ENCODE measurements around the gene MTRF1L.
A peak's percentile ranks its signal among the peaks of the same experiment; 100 is the strongest.

DNA sequence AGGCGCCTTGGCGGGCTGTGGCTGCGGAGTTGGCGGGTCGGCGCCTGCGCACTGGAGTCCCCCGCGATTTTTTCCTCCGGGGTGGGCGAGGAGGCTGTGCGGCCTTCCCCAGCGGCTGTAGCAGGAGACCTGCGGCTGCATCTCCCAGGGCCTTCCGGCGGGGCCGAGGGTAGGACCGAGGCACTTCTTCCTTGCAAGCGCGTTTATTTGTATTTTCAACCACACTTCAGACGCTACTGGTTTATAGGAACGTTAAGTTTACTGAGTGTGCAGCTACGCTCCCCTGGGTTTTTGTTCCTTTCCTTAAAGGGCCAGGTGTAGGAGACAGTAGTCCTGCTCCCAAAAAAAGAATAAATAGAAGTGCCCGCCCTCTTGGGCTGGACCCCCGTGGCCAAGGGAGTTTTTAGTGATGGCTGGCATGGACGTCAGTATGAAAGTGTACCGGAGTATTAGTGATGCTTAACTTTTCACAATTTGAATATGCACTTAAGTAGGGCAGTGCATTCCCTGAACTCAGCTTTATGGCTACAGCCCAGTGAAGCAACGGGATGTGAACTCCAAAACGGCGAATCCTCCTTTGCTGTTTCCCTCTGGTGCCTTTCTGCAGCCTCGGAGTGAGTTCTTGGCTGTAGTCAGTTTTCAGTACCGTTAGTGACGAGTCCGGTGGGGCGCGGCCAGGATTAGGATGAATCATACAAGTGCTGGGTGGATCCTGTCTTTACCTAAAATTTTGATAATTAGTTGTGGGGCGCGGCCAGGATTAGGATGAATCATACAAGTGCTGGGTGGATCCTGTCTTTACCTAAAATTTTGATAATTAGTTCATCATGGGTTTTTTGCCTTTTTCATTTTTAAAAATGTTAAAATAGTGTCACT is 18.6 kb downstream of the MTRF1L start:
- TF ChIP-seq POLR2AphosphoS5 (IDR thresholded peaks at IDR 0.05; ENCODE audit: low read depth, low read length) (peak; percentile 16; the same call in 1 of the 2 replicates), POLR2A (IDR thresholded peaks at IDR 0.05; ENCODE audit: low read depth, low read length) (peak; percentile 54; the same call in 1 of the 2 replicates)
